Measurements from ENCODE around the gene NPBWR2.

Gene NPBWR2

DNA sequence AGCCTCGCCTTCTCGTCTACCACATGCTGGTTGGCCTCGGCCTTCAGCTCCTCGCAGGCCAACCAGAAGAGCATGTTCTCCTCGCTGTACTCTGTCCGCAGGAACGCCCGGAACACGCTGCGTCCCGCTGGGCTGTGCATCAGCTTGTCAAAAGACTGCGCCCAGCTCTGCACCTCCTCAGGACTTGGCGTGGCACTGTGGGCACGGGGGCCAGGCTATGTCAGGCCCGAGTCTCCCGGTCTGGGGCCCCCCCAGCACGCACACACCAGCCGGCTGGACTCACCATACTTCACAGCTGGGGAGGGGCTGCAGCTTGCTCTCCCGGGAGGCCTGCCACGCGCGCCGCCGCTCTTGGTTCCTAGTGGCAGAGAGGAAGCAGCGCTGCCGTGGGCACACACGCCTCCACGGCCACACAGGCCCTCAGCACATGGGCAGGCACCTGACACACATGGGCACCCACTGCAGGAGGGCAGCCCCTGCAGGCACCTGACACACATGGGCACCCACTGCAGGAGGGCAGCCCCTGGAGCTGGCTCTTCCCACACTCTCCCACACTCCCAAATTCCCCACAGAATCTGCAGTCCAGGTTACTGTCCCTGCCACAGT, 33.1 kb downstream of the NPBWR2 start:
- TF ChIP-seq, protein P1, sequence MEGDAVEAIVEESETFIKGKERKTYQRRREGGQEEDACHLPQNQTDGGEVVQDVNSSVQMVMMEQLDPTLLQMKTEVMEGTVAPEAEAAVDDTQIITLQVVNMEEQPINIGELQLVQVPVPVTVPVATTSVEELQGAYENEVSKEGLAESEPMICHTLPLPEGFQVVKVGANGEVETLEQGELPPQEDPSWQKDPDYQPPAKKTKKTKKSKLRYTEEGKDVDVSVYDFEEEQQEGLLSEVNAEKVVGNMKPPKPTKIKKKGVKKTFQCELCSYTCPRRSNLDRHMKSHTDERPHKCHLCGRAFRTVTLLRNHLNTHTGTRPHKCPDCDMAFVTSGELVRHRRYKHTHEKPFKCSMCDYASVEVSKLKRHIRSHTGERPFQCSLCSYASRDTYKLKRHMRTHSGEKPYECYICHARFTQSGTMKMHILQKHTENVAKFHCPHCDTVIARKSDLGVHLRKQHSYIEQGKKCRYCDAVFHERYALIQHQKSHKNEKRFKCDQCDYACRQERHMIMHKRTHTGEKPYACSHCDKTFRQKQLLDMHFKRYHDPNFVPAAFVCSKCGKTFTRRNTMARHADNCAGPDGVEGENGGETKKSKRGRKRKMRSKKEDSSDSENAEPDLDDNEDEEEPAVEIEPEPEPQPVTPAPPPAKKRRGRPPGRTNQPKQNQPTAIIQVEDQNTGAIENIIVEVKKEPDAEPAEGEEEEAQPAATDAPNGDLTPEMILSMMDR (conservative IDR thresholded peaks at IDR 0.05) = no peak
- TF ChIP-seq ZFX (IDR thresholded peaks at IDR 0.05) = no peak
- H3K27ac ChIP-seq = no peak overlapping the region

DNA sequence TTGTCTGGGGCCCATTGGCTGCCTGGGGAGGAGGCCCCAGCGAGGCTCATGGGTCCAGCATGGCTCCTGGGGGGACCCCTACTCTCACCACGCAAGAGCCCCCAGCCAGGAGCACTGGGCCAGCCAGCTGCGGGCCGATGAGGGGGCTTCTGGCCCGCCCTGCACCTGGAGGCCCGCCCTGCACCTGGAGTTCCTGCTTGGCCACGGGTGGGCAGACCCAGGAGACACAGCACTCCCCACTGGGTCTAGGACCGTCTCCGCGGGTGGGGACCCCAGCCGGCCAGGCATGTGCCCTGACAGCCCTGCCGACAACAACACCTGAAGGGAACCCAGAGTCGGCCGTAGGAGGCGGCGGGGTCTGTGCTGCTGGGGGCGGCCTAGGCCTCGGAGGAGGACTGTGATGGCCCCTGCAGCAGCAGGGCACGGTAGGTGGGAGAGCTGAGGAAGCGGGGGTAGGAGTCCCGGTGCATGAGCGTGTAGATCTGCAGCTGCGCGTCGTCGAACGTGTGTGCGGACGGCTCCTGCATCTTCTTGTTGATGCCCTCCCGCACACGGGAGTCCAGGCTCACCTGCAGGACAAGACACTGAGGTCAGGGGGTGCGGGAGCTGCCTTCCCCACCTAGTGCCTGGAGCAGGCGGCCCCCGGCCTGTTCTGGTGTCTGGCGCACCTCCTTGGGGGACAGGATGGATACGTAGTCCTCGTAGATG, 33.7 kb downstream of the NPBWR2 start:
- H3K27ac ChIP-seq = no peak overlapping the region

DNA sequence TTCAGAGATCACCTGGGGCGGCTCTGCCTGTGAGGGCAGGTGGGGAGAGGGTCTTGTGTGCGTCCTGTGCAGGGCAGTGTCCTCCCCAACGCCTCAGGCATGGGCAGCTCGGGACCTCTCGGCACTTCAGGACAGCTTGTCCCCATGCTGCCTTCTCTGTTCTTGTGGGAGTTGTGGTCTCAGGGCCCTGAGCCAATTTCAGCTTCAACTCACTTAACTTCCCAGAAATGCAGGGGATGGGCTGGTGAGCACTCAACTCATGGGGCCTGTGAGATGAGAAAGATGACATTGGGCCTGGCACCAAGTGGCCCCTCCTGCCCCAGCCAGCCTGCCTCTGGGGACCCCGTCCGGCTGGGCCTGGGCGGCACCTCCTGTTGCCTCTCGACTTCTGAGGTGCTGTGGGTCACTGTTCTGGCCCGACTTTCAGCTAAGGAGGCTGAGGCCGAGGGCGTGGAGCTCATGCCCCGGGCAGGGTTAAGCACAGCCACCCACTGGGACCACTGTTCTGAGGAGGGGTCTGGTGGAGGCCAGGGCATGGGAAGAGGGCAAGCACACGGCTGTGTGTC, 34.8 kb downstream of the NPBWR2 start:
- TF ChIP-seq, protein P1 (conservative IDR thresholded peaks at IDR 0.05) = no peak
- TF ChIP-seq ZFX (IDR thresholded peaks at IDR 0.05) = no peak
- H3K27ac ChIP-seq = no peak overlapping the region

More for the DNA sequence above, 33.7 kb downstream of the NPBWR2 start:
- no peak for TF ChIP-seq ZFX (IDR thresholded peaks at IDR 0.05)
- TF ChIP-seq, protein P1 (conservative IDR thresholded peaks at IDR 0.05) = no peak

GRCh38 chr20:64071341-64072332, 35.7 kb downstream of the NPBWR2 start:
- no peak for TF ChIP-seq ZFX (IDR thresholded peaks at IDR 0.05)
- TF ChIP-seq, protein P1 (conservative IDR thresholded peaks at IDR 0.05) = no peak
- no peak overlapping the region for H3K27ac ChIP-seq

- no peak for TF ChIP-seq ZFX (IDR thresholded peaks at IDR 0.05)
- TF ChIP-seq, protein P1 (conservative IDR thresholded peaks at IDR 0.05) = no peak
Observed at GRCh38 chr20:64070244-64070993, 36.9 kb downstream of the NPBWR2 start.

GRCh38 chr20:64069614-64070243, 37.6 kb downstream of the NPBWR2 start:
- TF ChIP-seq, protein P1 (conservative IDR thresholded peaks at IDR 0.05) = peak; percentile 90
- TF ChIP-seq ZFX (IDR thresholded peaks at IDR 0.05) = no peak
- H3K27ac ChIP-seq = no peak overlapping the region

More at GRCh38 chr20:64070244-64070993, 36.9 kb downstream of the NPBWR2 start:
- H3K27ac ChIP-seq = no peak overlapping the region
